ENCODE data around the gene NCAPG2. TPM values are rescaled to one million over a fixed set of nuclear protein-coding genes. Genes with fewer than 3 reads are reported as not detected.

The NCAPG2 gene
- total RNA-seq, 8 experiments from 2014 or later = 1.0 to 31.6 (median 4.2) TPM

- no peak overlapping the region for H3K27ac ChIP-seq
- peak in 4 of 8 experiments; percentile 48 to 81 (median 75) for ATAC-seq (replicated peaks in 6 of 8)
- WGBS, 10 experiments = 53 to 100% (median 76%) methylated on average over 1 to 15 of the region's 23 CpGs
These were observed 26.1 kb upstream of the NCAPG2 start for GRCh38 chr7:158730383-158731346.

GRCh38 chr7:158729646-158730382 lies 25.2 kb upstream of the NCAPG2 start:
- 67 to 100% (median 92%) methylated on average over 1 to 3 of the region's 7 CpGs; no CpG with 5 or more reads in 2 of the 10 experiments for WGBS, 10 experiments
- in situ Hi-C loops (cut with MboI; ENCODE audit: low pct_unique_long_range_greater_than_20kb in 2 of 9, low sequenced_read_pairs in 9 of 9, unreplicated experiment in 9 of 9) = no loop called here
- ATAC-seq (replicated peaks in 6 of 8) = no peak
- Histone ChIP-seq H3K27ac (no peak overlapping the region), H3K4me3 (no peak overlapping the region), H3K4me1 (replicated peaks in 1 of 2) (no peaks in the 10 kb centered on the region)

More at GRCh38 chr7:158730383-158731346, 26.1 kb upstream of the NCAPG2 start:
- in situ Hi-C loops (cut with MboI; ENCODE audit: low pct_unique_long_range_greater_than_20kb in 2 of 9, low sequenced_read_pairs in 9 of 9, unreplicated experiment in 9 of 9) = no loop called here
- Histone ChIP-seq H3K4me1 (replicated peaks in 1 of 2) (no peaks in the 10 kb centered on the region), H3K4me3 (no peak overlapping the region)

GRCh38 chr7:158728911-158729645 lies 24.5 kb upstream of the NCAPG2 start:
- WGBS, 10 experiments = 80 to 96% methylated on average over 1 to 4 of the region's 16 CpGs; no CpG with 5 or more reads in 8 of the 10 experiments
- ATAC-seq (replicated peaks in 6 of 8) = no peak
- Histone ChIP-seq H3K27ac (no peak overlapping the region), H3K4me1 (replicated peaks in 1 of 2) (no peaks in the 10 kb centered on the region), H3K4me3 (no peak overlapping the region)
- in situ Hi-C loops (cut with MboI; ENCODE audit: low pct_unique_long_range_greater_than_20kb in 2 of 9, low sequenced_read_pairs in 9 of 9, unreplicated experiment in 9 of 9) = no loop called here

GRCh38 chr7:158727690-158728089 lies 23.1 kb upstream of the NCAPG2 start:
- H3K4me3 ChIP-seq = no peak overlapping the region
- no peak overlapping the region for H3K27ac ChIP-seq
- WGBS, 10 experiments = 80 to 100% (median 100%) methylated on average over 1 to 5 of the region's 5 CpGs; no CpG with 5 or more reads in 5 of the 10 experiments
- no peaks in the 10 kb centered on the region for H3K4me1 ChIP-seq (replicated peaks in 1 of 2)
- in situ Hi-C loops (cut with MboI; ENCODE audit: low pct_unique_long_range_greater_than_20kb in 2 of 9, low sequenced_read_pairs in 9 of 9, unreplicated experiment in 9 of 9) = no loop called here
- ATAC-seq (replicated peaks in 6 of 8) = no peak

- peak in 1 of 8 experiments; percentile 6 for ATAC-seq (replicated peaks in 6 of 8)
- no peak overlapping the region for H3K27ac ChIP-seq
- 40 to 100% (median 100%) methylated on average over 1 to 4 of the region's 4 CpGs; no CpG with 5 or more reads in 1 of the 10 experiments for WGBS, 10 experiments
- no peak overlapping the region for H3K4me3 ChIP-seq
- no peaks in the 10 kb centered on the region for H3K4me1 ChIP-seq (replicated peaks in 1 of 2)
- in situ Hi-C loops (cut with MboI; ENCODE audit: low pct_unique_long_range_greater_than_20kb in 2 of 9, low sequenced_read_pairs in 9 of 9, unreplicated experiment in 9 of 9) = no loop called here
These were observed 21.7 kb upstream of the NCAPG2 start for GRCh38 chr7:158726277-158726807.

- Histone ChIP-seq H3K4me1 (replicated peaks in 1 of 2) (no peaks in the 10 kb centered on the region), H3K4me3 (no peak overlapping the region), H3K27ac (no peak overlapping the region)
- no peak for ATAC-seq (replicated peaks in 6 of 8)
- 36 to 89% (median 78%) methylated on average over 2 to 4 of the region's 4 CpGs for WGBS, 10 experiments
- in situ Hi-C loops (cut with MboI; ENCODE audit: low pct_unique_long_range_greater_than_20kb in 2 of 9, low sequenced_read_pairs in 9 of 9, unreplicated experiment in 9 of 9) = no loop called here
These were observed 20.8 kb upstream of the NCAPG2 start for GRCh38 chr7:158725506-158725800.

- no peak overlapping the region for H3K4me3 ChIP-seq
- H3K27ac ChIP-seq = no peak overlapping the region
- in situ Hi-C loops (cut with MboI; ENCODE audit: low pct_unique_long_range_greater_than_20kb in 2 of 9, low sequenced_read_pairs in 9 of 9, unreplicated experiment in 9 of 9) = no loop called here
- H3K4me1 ChIP-seq (replicated peaks in 1 of 2) = no peaks in the 10 kb centered on the region
- 77 to 100% (median 88%) methylated on average over 2 to 13 of the region's 21 CpGs for WGBS, 10 experiments
- peak in 1 of 8 experiments; percentile 7 for ATAC-seq (replicated peaks in 6 of 8)
These were observed 20.3 kb upstream of the NCAPG2 start for GRCh38 chr7:158724658-158725505.

GRCh38 chr7:158723714-158724385 lies 19.2 kb upstream of the NCAPG2 start:
- in situ Hi-C loops (cut with MboI; ENCODE audit: low pct_unique_long_range_greater_than_20kb in 2 of 9, low sequenced_read_pairs in 9 of 9, unreplicated experiment in 9 of 9) = no loop called here
- no peaks in the 10 kb centered on the region for H3K4me1 ChIP-seq (replicated peaks in 1 of 2)
- no peak overlapping the region for H3K4me3 ChIP-seq
- peak in 1 of 8 experiments; percentile 14 for ATAC-seq (replicated peaks in 6 of 8)
- no peak overlapping the region for H3K27ac ChIP-seq
- 60 to 100% (median 84%) methylated on average over 2 to 8 of the region's 12 CpGs; no CpG with 5 or more reads in 2 of the 10 experiments for WGBS, 10 experiments

- WGBS, 10 experiments = 20 to 100% (median 76%) methylated on average over 1 to 7 of the region's 13 CpGs; no CpG with 5 or more reads in 4 of the 10 experiments
These were observed 18.7 kb upstream of the NCAPG2 start for GRCh38 chr7:158723266-158723665.

GRCh38 chr7:158722574-158723237 lies 18.1 kb upstream of the NCAPG2 start:
- Histone ChIP-seq H3K4me3 (no peak overlapping the region), H3K4me1 (replicated peaks in 1 of 2) (no peaks in the 10 kb centered on the region), H3K27ac (no peak overlapping the region)
- 60 to 100% (median 92%) methylated on average over 1 to 3 of the region's 6 CpGs; no CpG with 5 or more reads in 2 of the 10 experiments for WGBS, 10 experiments
- in situ Hi-C loops (cut with MboI; ENCODE audit: low pct_unique_long_range_greater_than_20kb in 2 of 9, low sequenced_read_pairs in 9 of 9, unreplicated experiment in 9 of 9) = no loop called here
- no peak for ATAC-seq (replicated peaks in 6 of 8)

More at GRCh38 chr7:158723266-158723665, 18.7 kb upstream of the NCAPG2 start:
- peak in 2 of 8 experiments; percentile 10 to 19 for ATAC-seq (replicated peaks in 6 of 8)
- H3K4me1 ChIP-seq (replicated peaks in 1 of 2) = no peaks in the 10 kb centered on the region
- H3K27ac ChIP-seq = no peak overlapping the region
- in situ Hi-C loops (cut with MboI; ENCODE audit: low pct_unique_long_range_greater_than_20kb in 2 of 9, low sequenced_read_pairs in 9 of 9, unreplicated experiment in 9 of 9) = no loop called here
- no peak overlapping the region for H3K4me3 ChIP-seq

GRCh38 chr7:158720112-158720511 lies 15.5 kb upstream of the NCAPG2 start:
- in situ Hi-C loops (cut with MboI; ENCODE audit: low pct_unique_long_range_greater_than_20kb in 2 of 9, low sequenced_read_pairs in 9 of 9, unreplicated experiment in 9 of 9) = no loop called here
- Histone ChIP-seq H3K4me1 (replicated peaks in 1 of 2) (no peaks in the 10 kb centered on the region), H3K27ac (no peak overlapping the region), H3K4me3 (no peak overlapping the region)
- 54 to 91% (median 84%) methylated on average over 2 to 9 of the region's 9 CpGs for WGBS, 10 experiments
- no peak for ATAC-seq (replicated peaks in 6 of 8)
